Umbilical cord (tissue), 2 donors: ENCODE results near the gene LIG1. TPM values are rescaled to one million over a fixed set of nuclear protein-coding genes. Genes with fewer than 3 reads are reported as not detected.
"Not testable (repeated sequence)": the region's sequence is repeated elsewhere in the genome, so short reads cannot be mapped to it uniquely, and the experiment has no call there.

Experiments
- DNase-seq: peaks from one replicate; pipeline ENCODE4 v3.0.0-alpha.2; 2015; ENCODE audit warnings: low spot score
- total RNA-seq: library from RNA; depleted of rRNA; stranded (reverse); fragments of >200 nt; gene quantifications from one replicate; pipeline ENCODE4 v1.2.3, GENCODE V29; 2014; ENCODE audit warnings: low replicate concordance; ENCODE audit not compliant: insufficient read depth

LIG1 gene
- total RNA-seq, 1 donor from 2014 or later: 14.9 TPM

DNA sequence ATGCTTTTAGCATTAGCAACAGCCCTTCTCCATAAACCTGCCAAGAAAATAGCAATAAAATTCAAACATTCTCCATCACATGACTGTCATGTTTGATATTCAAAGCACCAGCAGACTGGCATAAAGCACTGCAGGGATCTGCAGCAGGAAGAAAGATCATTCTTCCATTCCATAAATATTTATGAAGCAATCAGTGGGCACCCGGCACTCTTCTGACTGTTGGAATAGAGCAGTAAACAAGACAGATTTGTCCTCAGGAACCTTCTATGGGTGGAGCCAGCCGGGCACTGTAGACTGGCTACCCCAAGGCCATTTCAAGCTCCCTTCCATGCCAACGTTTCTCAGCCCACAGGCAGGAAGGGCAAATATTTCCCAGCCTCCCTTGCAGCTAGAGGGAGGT lies 85.1 kb downstream of the LIG1 start:
- no peak for DNase-seq

DNA sequence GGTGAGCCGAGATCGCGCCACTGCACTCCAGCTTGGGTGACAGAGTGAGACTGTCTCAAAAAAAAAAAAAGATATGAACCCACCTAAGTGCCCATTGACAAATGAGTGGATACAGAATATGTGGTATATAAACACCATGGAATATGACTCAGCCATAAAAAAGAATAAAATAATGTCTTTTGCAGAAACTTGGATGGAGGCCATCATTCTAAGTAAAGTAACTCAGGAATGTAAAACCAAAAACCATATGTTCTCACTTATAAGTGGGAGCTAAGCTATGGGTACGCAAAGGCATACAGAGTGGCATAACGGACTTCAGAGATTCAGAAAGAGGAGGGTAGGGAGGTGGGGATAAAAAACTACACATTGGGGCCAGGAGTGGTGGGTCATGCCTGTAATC lies 89.0 kb downstream of the LIG1 start:
- no peak for DNase-seq

DNA sequence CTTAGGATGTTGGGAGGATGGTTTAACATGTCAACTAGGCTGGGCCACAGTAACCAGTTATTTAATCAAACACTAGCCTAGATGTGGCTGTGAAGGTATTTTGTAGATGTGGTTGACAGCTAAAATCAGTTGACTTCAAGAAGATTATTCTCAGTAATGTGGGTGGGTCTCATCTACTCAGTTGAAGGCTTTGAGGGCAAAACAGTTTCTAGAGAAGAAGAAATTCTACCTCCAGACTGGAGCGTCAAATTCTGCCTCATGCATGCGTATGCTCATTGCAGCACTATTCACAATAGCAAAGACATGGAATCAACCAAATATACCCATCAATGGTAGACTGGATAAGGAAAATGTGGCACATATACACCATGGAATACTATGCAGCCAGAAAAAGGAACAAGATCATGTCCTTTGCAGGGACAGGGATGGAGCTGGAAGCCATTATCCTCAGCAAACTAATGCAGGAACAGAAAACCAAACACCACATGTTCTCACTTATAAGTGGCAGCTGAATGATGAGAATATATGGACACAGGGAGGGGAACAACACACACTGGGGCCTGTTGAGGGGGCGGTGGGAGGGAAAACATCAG lies 99.9 kb downstream of the LIG1 start:
- DNase-seq: not testable (repeated sequence)

DNA sequence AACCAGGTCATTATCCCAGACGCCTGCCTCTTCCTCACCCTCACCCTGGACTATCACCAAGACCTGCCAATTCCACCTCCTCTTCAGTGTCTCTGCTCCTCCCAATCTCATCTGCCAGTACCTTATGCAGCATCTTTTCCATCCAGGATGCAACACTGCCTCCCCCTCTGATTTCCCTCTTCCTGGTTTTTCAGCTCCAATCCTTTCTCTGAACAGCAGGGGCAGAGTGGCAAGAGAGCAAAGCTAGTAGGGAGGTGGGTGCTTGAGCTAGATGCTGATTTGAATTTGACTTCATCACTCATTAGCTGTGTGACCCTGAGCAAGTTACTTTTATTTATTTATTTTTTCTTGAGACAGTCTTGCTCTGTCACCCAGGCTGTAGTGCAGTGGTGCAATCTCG lies 100.7 kb downstream of the LIG1 start:
- DNase-seq: no peak

Other genes starting within 250 kb of the LIG1 start
- not detected for gene BSPH1, start 178.2 kb downstream of the LIG1 start, total RNA-seq
- not detected for gene ELSPBP1, start 175.7 kb downstream of the LIG1 start, total RNA-seq
- 11.8 TPM for gene CABP5, start 126.3 kb downstream of the LIG1 start, total RNA-seq
- 9.1 TPM for gene PLA2G4C, start 59.5 kb downstream of the LIG1 start, total RNA-seq
- gene ZSWIM9, start 336 bp upstream of the LIG1 start, total RNA-seq: 1.9 TPM
- gene CARD8, start 85.6 kb upstream of the LIG1 start, total RNA-seq: 22.9 TPM
- gene ZNF114, start 99.7 kb upstream of the LIG1 start, total RNA-seq: 3.4 TPM
- 35.4 TPM for gene EMP3, start 155.2 kb upstream of the LIG1 start, total RNA-seq
- gene TMEM143, start 193.6 kb upstream of the LIG1 start, total RNA-seq: 14.4 TPM
- not detected for gene SYNGR4, start 194.0 kb upstream of the LIG1 start, total RNA-seq
- gene KDELR1, start 221.2 kb upstream of the LIG1 start, total RNA-seq: 47.7 TPM
- 4.3 TPM for gene GRIN2D, start 223.3 kb upstream of the LIG1 start, total RNA-seq